ENCODE data around the gene CFAP70. TPM values are rescaled to one million over a fixed set of nuclear protein-coding genes. Genes with fewer than 3 reads are reported as not detected.

Gene CFAP70
- total and polyA plus RNA-seq, 7 experiments from 2014 or later, result 0.66 to 5.4 (median 2.5) TPM

DNA sequence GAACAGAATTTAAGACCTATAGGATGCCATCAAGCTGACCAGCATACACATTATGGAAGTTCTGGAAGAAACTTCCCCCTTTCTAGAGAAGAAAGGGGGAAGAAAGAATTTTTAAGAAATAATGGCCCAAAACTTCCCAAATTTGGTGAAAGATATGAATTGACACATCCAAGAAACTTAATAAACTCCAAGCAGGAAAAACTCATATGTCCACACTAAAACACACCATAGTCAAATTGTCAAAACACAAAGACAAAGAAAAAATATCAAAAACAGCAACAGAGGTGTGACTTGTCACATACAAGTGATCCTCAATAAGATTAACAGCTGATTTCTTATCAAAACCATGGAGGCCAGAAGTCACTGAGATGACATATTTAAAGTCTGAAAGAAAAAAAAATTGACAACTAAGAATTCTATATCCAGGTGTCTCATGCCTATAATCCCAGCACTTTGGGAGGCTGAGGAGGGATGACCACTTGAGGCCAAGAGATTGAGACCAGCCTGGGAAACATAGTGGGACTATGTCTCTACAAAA, 52.4 kb downstream of the CFAP70 start:
- Mint-ChIP-seq H3K9me3 (peaks cover 0 to 28% (median 17%) of the 10 kb centered on the region in 11 donors), H3K36me3 (peaks cover 3 to 30% (median 21%) of the 10 kb centered on the region in 5 donors), H3K4me1 (no peaks in the 10 kb centered on the region), H3K27ac (no peak overlapping the region), H3K27me3 (peaks cover 0 to 15% (median 0%) of the 10 kb centered on the region in 5 donors), H3K4me3 (no peak overlapping the region)
- Histone ChIP-seq H3K27ac (ENCODE audit: low read depth, low read length) (no peak overlapping the region), H3K4me3 (ENCODE audit: low read length) (no peak overlapping the region), H3K36me3 (ENCODE audit: control insufficient read depth in 2 of 3, insufficient read depth in 3 of 3, low read length in 3 of 3) (no peaks in the 10 kb centered on the region), H3K27me3 (ENCODE audit: control insufficient read depth in 2 of 2, insufficient read depth in 2 of 2, low read length in 2 of 2) (no peaks in the 10 kb centered on the region), H3K4me1 (ENCODE audit: control insufficient read depth in 2 of 2, insufficient read depth in 2 of 2, low read length in 2 of 2) (no peaks in the 10 kb centered on the region), H3K9me3 (ENCODE audit: control insufficient read depth in 2 of 3, low read length in 3 of 3) (peaks cover 0 to 15% (median 0%) of the 10 kb centered on the region in 3 experiments)
- no peak for DNase-seq
- POLR2A ChIA-PET, result no interaction called here
- intact Hi-C loops (cut with micrococcal nuclease), result no loop called here
- CTCF ChIA-PET, result no interaction called here
- ATAC-seq, result no peak

DNA sequence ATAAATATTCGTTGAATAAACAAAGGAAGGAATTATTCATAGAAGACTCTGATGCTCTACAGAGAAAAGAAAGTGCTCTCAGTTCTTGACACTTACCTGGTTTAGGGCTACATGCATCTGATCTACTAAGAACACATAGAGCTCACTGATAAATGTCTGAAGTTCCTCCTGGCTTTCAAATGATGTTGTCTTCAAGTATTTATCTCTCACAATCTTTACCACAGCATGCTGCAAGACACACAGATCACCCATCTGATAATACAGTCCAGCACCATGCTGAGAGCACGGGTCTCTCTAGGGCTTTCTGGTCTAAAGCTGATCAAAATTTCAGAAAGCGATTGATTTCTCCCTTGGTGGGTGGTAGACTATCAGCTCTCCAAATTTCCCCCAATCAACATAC, 61.7 kb downstream of the CFAP70 start:
- POLR2A ChIA-PET, result no interaction called here

DNA sequence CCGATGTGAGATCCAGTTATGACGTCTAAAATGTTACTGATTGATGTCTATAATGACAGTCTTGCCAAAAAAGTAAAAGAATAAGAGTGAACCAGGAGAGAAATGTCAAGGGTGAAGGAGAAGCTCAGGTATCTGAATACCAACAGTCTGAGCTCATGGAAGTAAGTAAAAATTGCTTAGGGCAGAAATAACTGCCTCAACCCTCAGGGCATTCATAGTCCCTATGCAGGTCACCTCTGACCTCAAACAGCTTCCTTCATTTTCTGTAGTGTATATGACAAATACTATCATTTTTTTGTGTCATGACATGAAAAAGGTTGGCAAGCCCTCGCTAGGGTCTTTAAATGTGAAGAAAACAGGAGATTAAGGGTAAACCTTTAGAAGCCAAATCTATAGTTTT, 65.2 kb downstream of the CFAP70 start:
- H3K36me3 ChIP-seq (ENCODE audit: control insufficient read depth in 2 of 3, insufficient read depth in 3 of 3, low read length in 3 of 3), result no peaks in the 10 kb centered on the region
- intact Hi-C loops (cut with micrococcal nuclease), result no loop called here
- no peak overlapping the region for H3K27ac Mint-ChIP-seq

More for the DNA sequence above, 61.7 kb downstream of the CFAP70 start:
- Mint-ChIP-seq H3K4me3 (no peak overlapping the region), H3K4me1 (peaks cover 0 to 4% (median 0%) of the 10 kb centered on the region in 7 donors), H3K27me3 (peaks cover 0 to 21% (median 0%) of the 10 kb centered on the region in 5 donors), H3K27ac (no peak overlapping the region), H3K36me3 (peaks cover 0 to 27% (median 4%) of the 10 kb centered on the region in 5 donors), H3K9me3 (no peaks in the 10 kb centered on the region)
- ATAC-seq (peak; percentile 27), DNase-seq (no peak)
- CTCF ChIA-PET, result no interaction called here
- no peaks in the 10 kb centered on the region for H3K4me1 ChIP-seq (ENCODE audit: control insufficient read depth in 2 of 2, insufficient read depth in 2 of 2, low read length in 2 of 2)
- H3K27ac ChIP-seq (ENCODE audit: low read depth, low read length), result no peak overlapping the region
- intact Hi-C loops (cut with micrococcal nuclease), result no loop called here
- H3K9me3 ChIP-seq (ENCODE audit: control insufficient read depth in 2 of 3, low read length in 3 of 3), result no peaks in the 10 kb centered on the region
- no peaks in the 10 kb centered on the region for H3K36me3 ChIP-seq (ENCODE audit: control insufficient read depth in 2 of 3, insufficient read depth in 3 of 3, low read length in 3 of 3)
- no peak overlapping the region for H3K4me3 ChIP-seq (ENCODE audit: low read length)
- H3K27me3 ChIP-seq (ENCODE audit: control insufficient read depth in 2 of 2, insufficient read depth in 2 of 2, low read length in 2 of 2), result no peaks in the 10 kb centered on the region

DNA sequence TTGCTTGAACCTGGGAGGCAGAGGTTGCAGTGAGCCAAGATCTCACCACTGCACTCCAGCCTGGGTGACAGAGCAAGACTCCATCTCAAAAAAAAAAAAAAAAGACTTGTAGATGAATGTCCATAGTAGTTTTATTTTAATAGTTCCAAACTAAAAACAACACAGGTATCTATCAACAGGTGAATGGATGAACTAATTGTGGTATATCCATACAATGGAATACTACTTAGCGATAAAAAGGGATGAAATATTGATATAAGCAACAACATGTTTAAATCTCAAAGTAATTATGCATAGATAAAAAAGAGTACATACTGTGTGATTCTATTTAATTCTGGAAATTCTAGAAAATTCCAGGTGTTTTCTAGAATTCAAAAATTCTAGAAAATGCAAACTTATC, 68.7 kb downstream of the CFAP70 start:
- Mint-ChIP-seq H3K4me1 (peaks cover 0 to under 1% (median 0%) of the 10 kb centered on the region in 7 donors), H3K9me3 (peaks cover 0 to 12% (median 4%) of the 10 kb centered on the region in 11 donors)
- H3K4me3 ChIP-seq (ENCODE audit: low read length), result no peak overlapping the region

More for the DNA sequence above, 65.2 kb downstream of the CFAP70 start:
- ChIA-PET CTCF (no interaction called here), POLR2A (interaction anchor here (0.7 kb wide), 1 partner anchor 507 kb away, joined by 3 read pairs; no protein-coding TSS in a partner anchor)
- no peaks in the 10 kb centered on the region for H3K9me3 ChIP-seq (ENCODE audit: control insufficient read depth in 2 of 3, low read length in 3 of 3)
- DNase-seq, result no peak
- Mint-ChIP-seq H3K4me1 (peaks cover 0 to 4% (median 0%) of the 10 kb centered on the region in 7 donors), H3K27me3 (peaks cover 0 to 22% (median 0%) of the 10 kb centered on the region in 5 donors), H3K36me3 (peaks cover 4 to 31% (median 25%) of the 10 kb centered on the region in 5 donors), H3K4me3 (no peak overlapping the region), H3K9me3 (peaks cover 0 to 12% (median 4%) of the 10 kb centered on the region in 11 donors)
- ATAC-seq, result no peak
- no peak overlapping the region for H3K4me3 ChIP-seq (ENCODE audit: low read length)
- no peak overlapping the region for H3K27ac ChIP-seq (ENCODE audit: low read depth, low read length)
- no peaks in the 10 kb centered on the region for H3K4me1 ChIP-seq (ENCODE audit: control insufficient read depth in 2 of 2, insufficient read depth in 2 of 2, low read length in 2 of 2)
- no peaks in the 10 kb centered on the region for H3K27me3 ChIP-seq (ENCODE audit: control insufficient read depth in 2 of 2, insufficient read depth in 2 of 2, low read length in 2 of 2)

DNA sequence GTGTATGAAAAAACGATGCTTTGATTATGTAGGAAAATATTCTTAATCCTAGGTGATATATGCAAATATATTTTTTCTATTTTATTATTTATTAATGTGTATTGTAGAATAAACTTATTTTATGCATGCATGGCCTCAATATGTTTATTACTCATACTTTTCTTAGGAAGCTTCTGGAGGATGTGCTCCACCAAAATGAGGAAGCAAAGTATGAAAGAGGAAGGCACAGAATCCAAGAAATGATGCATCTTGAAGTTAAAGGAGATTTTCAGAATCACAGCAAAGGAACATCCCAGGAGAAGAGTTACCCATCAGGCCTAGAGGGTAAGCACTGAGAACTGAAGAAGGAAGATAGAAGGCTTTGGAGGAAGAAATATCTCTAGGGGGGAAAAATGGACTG, 71.2 kb downstream of the CFAP70 start:
- Mint-ChIP-seq H3K4me3 (no peak overlapping the region), H3K4me1 (peaks cover 0 to 2% (median 0%) of the 10 kb centered on the region in 7 donors), H3K27ac (no peak overlapping the region), H3K36me3 (peaks cover 4 to 21% (median 12%) of the 10 kb centered on the region in 5 donors), H3K27me3 (peaks cover 0 to 6% (median 0%) of the 10 kb centered on the region in 5 donors), H3K9me3 (peaks cover 0 to 12% (median 4%) of the 10 kb centered on the region in 11 donors)
- no peaks in the 10 kb centered on the region for H3K27me3 ChIP-seq (ENCODE audit: control insufficient read depth in 2 of 2, insufficient read depth in 2 of 2, low read length in 2 of 2)
- no peaks in the 10 kb centered on the region for H3K36me3 ChIP-seq (ENCODE audit: control insufficient read depth in 2 of 3, insufficient read depth in 3 of 3, low read length in 3 of 3)
- H3K4me1 ChIP-seq (ENCODE audit: control insufficient read depth in 2 of 2, insufficient read depth in 2 of 2, low read length in 2 of 2), result no peaks in the 10 kb centered on the region
- ATAC-seq, result peak; percentile 32
- no peaks in the 10 kb centered on the region for H3K9me3 ChIP-seq (ENCODE audit: control insufficient read depth in 2 of 3, low read length in 3 of 3)
- H3K4me3 ChIP-seq (ENCODE audit: low read length), result no peak overlapping the region
- intact Hi-C loops (cut with micrococcal nuclease), result no loop called here
- ChIA-PET CTCF (no interaction called here), POLR2A (interaction anchor here (0.7 kb wide), 1 partner anchor 218 kb away, joined by 3 read pairs; no protein-coding TSS in a partner anchor)
- DNase-seq, result no peak
- no peak overlapping the region for H3K27ac ChIP-seq (ENCODE audit: low read depth, low read length)

More for the DNA sequence above, 68.7 kb downstream of the CFAP70 start:
- H3K9me3 ChIP-seq (ENCODE audit: control insufficient read depth in 2 of 3, low read length in 3 of 3), result no peaks in the 10 kb centered on the region
- Mint-ChIP-seq H3K36me3 (peaks cover 4 to 27% (median 21%) of the 10 kb centered on the region in 5 donors), H3K4me3 (no peak overlapping the region), H3K27ac (no peak overlapping the region), H3K27me3 (peaks cover 0 to 7% (median 0%) of the 10 kb centered on the region in 5 donors)
- intact Hi-C loops (cut with micrococcal nuclease), result no loop called here
- no peak for DNase-seq
- ATAC-seq, result no peak
- H3K36me3 ChIP-seq (ENCODE audit: control insufficient read depth in 2 of 3, insufficient read depth in 3 of 3, low read length in 3 of 3), result no peaks in the 10 kb centered on the region
- CTCF ChIA-PET, result no interaction called here
- no peaks in the 10 kb centered on the region for H3K27me3 ChIP-seq (ENCODE audit: control insufficient read depth in 2 of 2, insufficient read depth in 2 of 2, low read length in 2 of 2)
- POLR2A ChIA-PET, result no interaction called here
- no peaks in the 10 kb centered on the region for H3K4me1 ChIP-seq (ENCODE audit: control insufficient read depth in 2 of 2, insufficient read depth in 2 of 2, low read length in 2 of 2)
- H3K27ac ChIP-seq (ENCODE audit: low read depth, low read length), result no peak overlapping the region

DNA sequence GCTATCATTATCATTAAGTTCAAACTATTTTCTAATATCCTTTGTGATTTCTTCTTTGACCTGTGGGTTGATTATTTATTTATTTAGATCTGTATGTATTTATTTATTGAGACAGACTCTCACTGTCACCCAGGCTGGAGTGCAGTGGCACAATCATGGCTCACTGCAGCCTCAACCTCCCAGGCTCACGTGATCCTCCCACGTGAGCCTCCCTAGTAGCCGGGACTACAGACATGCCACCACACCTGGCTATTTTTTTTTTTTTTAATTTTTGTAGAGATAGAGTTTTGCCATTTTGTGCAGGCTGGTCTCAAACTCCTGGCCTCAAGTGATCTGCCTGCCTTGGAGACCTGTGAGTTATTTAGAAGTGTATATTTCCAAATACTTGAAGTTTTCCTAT, 77.6 kb downstream of the CFAP70 start:
- H3K27me3 ChIP-seq (ENCODE audit: control insufficient read depth in 2 of 2, insufficient read depth in 2 of 2, low read length in 2 of 2), result no peaks in the 10 kb centered on the region
- POLR2A ChIA-PET, result no interaction called here
- DNase-seq (no peak), ATAC-seq (no peak)
- no peak overlapping the region for H3K27ac ChIP-seq (ENCODE audit: low read depth, low read length)
- H3K9me3 ChIP-seq (ENCODE audit: control insufficient read depth in 2 of 3, low read length in 3 of 3), result no peaks in the 10 kb centered on the region
- H3K4me1 Mint-ChIP-seq, result peaks cover 0 to 2% (median 0%) of the 10 kb centered on the region in 7 donors
- no peak overlapping the region for H3K27ac Mint-ChIP-seq
- peaks cover 0 to 10% (median 0%) of the 10 kb centered on the region in 5 donors for H3K27me3 Mint-ChIP-seq
- H3K4me3 Mint-ChIP-seq, result no peak overlapping the region
- no peak overlapping the region for H3K4me3 ChIP-seq (ENCODE audit: low read length)
- intact Hi-C loops (cut with micrococcal nuclease), result no loop called here
- no peaks in the 10 kb centered on the region for H3K9me3 Mint-ChIP-seq
- CTCF ChIA-PET, result no interaction called here
- H3K36me3 Mint-ChIP-seq, result peaks cover 0 to 3% (median 0%) of the 10 kb centered on the region in 5 donors
- H3K36me3 ChIP-seq (ENCODE audit: control insufficient read depth in 2 of 3, insufficient read depth in 3 of 3, low read length in 3 of 3), result no peaks in the 10 kb centered on the region
- no peaks in the 10 kb centered on the region for H3K4me1 ChIP-seq (ENCODE audit: control insufficient read depth in 2 of 2, insufficient read depth in 2 of 2, low read length in 2 of 2)

DNA sequence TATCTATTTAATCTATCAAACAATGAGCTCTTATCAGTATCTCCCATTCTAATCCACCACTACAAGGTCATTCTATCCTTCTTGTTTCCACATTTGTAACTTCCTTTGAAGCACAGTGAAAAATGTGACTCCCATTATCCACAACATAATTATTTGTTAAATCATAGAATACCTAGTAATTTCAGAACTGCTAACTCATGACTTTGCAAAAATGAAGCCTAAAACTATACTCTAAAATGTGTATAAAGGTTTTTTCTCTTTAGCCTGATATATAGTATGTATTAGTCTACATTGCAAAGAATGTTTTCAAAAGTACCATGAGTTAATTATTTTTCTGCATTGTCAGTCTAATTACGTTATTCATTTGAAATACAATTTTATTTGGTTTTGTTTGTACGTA, 94.2 kb downstream of the CFAP70 start:
- Histone ChIP-seq H3K27me3 (ENCODE audit: control insufficient read depth in 2 of 2, insufficient read depth in 2 of 2, low read length in 2 of 2) (no peaks in the 10 kb centered on the region), H3K36me3 (ENCODE audit: control insufficient read depth in 2 of 3, insufficient read depth in 3 of 3, low read length in 3 of 3) (no peaks in the 10 kb centered on the region), H3K4me3 (ENCODE audit: low read length) (no peak overlapping the region), H3K9me3 (ENCODE audit: control insufficient read depth in 2 of 3, low read length in 3 of 3) (no peaks in the 10 kb centered on the region), H3K27ac (ENCODE audit: low read depth, low read length) (no peak overlapping the region), H3K4me1 (ENCODE audit: control insufficient read depth in 2 of 2, insufficient read depth in 2 of 2, low read length in 2 of 2) (no peaks in the 10 kb centered on the region)
- intact Hi-C loops (cut with micrococcal nuclease), result loop anchor here (1.0 kb wide), 1 partner anchor 380 kb away; no protein-coding TSS in a partner anchor
- no peak for ATAC-seq
- no peak overlapping the region for H3K4me3 Mint-ChIP-seq
- peaks cover 0 to 8% (median 0%) of the 10 kb centered on the region in 7 donors for H3K4me1 Mint-ChIP-seq
- H3K36me3 Mint-ChIP-seq, result no peaks in the 10 kb centered on the region
- H3K27ac Mint-ChIP-seq, result no peak overlapping the region
- H3K27me3 Mint-ChIP-seq, result peaks cover 0 to 15% (median 0%) of the 10 kb centered on the region in 5 donors
- no peak for DNase-seq
- ChIA-PET CTCF (interaction anchor here (1.1 kb wide), 2 partner anchors 11 to 379 kb away, joined by 3 to 4 read pairs; no protein-coding TSS in a partner anchor), POLR2A (no interaction called here)
- H3K9me3 Mint-ChIP-seq, result no peaks in the 10 kb centered on the region
